Testis (tissue), 3 donors: ENCODE results near the gene BTBD17. TPM values are rescaled to one million over a fixed set of nuclear protein-coding genes. Genes with fewer than 3 reads are reported as not detected.

ENCODE experiments used
- DNase-seq: peaks from one replicate; pipeline ENCODE4 v3.0.0-alpha.2; 2019
- H3K27ac ChIP-seq, 2 donors: fragments of 200-600 bp; sonication (generic); one replicate each; pipeline ENCODE4 v1.5.1; 2019
- H3K27me3 ChIP-seq: fragments of 200-600 bp; sonication (generic); one replicate; pipeline ENCODE4 v1.5.1; 2019
- H3K36me3 ChIP-seq: fragments of 200-600 bp; sonication (generic); one replicate; pipeline ENCODE4 v1.5.1; 2017; ENCODE audit warnings: low read depth; ENCODE audit errors: missing control alignments
- H3K4me1 ChIP-seq: fragments of 200-600 bp; sonication (generic); one replicate; pipeline ENCODE4 v1.5.1; 2019
- H3K4me3 ChIP-seq, 2 donors: fragments of 200-600 bp; sonication (generic); one replicate each; pipeline ENCODE4 v1.5.1; 2017 to 2019
- H3K9me3 ChIP-seq: fragments of 200-600 bp; sonication (generic); one replicate; pipeline ENCODE4 v1.5.1; 2017
- POLR2A ChIP-seq: fragments of 450-650 bp; IDR thresholded peaks from one replicate; pipeline ENCODE4 v1.6.1; 2017; ENCODE audit warnings: antibody characterized with exemption, mild to moderate bottlenecking, moderate library complexity
- WGBS, 2 donors: methylation state at CpG; one replicate each; pipeline ENCODE4 v1.1.5; 2018; 5-methylcytosine and 5-hydroxymethylcytosine counted together
- intact Hi-C: fragments of 100-400 bp; cut with DNase I; formaldehyde crosslinking; loops from one replicate; pipeline ENCODE4 v1.15.1; 2023; ENCODE audit warnings: low total_unique reads
- polyA plus RNA-seq: library from polyadenylated mRNA; stranded (reverse); fragments of 350-450 nt; fragmentation: Illumina TruSeq; extraction: RNeasy Lipid Tissue Mini Kit (QIAGEN cat#74804); gene quantifications from one replicate; pipeline ENCODE4 v1.2.3, GENCODE V29; 2014; ENCODE audit warnings: low read depth, low replicate concordance; ENCODE audit not compliant: insufficient read depth
- total RNA-seq, 2 donors: library from RNA; depleted of rRNA; stranded (reverse); fragments of >200 nt; gene quantifications; one replicate each; pipeline ENCODE4 v1.2.3, GENCODE V29; 2016
- TF ChIP-seq, protein P1 (sequence below), 3 experiments: fragments of 450-650 bp in 2 of 3; fragments of 200-600 bp in 1 of 3; sonication (generic) in 1 of 3; IDR thresholded peaks; one replicate each; pipeline ENCODE4 v1.5.1; 2016 to 2019; ENCODE audit warnings: antibody characterized with exemption in 3 of 3, mild to moderate bottlenecking in 2 of 3, moderate library complexity in 1 of 3

The BTBD17 gene
- total and polyA plus RNA-seq, 3 donors from 2014 or later = 0.79 to 1.2 TPM; not detected in 1

DNA sequence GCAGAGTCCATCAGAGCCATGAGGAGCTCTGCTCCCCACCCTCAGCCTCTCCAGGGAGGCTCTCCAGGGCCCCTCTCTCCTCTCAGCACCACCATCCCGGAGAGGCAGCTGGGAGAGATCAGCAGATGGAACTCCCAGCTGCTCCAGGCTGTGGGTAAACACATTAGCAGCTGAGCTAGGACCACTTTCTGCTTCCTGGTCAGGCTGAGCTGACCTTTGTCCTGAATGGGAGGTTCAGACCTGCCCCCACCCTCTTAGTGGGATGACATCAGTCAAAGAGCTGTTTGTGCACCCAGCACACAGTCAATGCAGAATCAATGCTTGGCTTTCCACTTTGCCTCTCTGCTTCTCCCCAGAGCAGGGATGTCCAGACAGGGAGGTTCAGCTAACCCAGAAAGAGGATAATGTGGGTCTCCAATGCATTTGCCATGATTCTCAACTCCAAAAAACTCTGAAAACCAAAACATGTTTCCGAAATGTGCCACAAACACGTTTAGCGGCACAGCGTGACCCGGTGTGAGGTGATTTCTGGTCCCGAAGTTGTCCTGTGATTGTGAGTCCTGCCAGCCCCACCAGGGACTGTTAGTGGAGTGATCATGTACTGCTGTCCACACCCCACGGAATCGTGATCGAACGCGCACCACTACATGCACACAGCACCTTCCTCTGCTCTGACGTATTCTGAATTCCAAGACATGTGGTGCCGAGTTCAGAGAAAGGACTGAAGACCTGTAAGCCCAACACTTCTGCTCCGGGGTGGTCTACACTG, 12.4 kb upstream of the BTBD17 start:
- no peak overlapping the region for H3K4me3 ChIP-seq
- intact Hi-C loops = no loop called here
- no peaks in the 10 kb centered on the region for H3K27me3 ChIP-seq
- no peak for TF ChIP-seq POLR2A
- TF ChIP-seq, protein P1, sequence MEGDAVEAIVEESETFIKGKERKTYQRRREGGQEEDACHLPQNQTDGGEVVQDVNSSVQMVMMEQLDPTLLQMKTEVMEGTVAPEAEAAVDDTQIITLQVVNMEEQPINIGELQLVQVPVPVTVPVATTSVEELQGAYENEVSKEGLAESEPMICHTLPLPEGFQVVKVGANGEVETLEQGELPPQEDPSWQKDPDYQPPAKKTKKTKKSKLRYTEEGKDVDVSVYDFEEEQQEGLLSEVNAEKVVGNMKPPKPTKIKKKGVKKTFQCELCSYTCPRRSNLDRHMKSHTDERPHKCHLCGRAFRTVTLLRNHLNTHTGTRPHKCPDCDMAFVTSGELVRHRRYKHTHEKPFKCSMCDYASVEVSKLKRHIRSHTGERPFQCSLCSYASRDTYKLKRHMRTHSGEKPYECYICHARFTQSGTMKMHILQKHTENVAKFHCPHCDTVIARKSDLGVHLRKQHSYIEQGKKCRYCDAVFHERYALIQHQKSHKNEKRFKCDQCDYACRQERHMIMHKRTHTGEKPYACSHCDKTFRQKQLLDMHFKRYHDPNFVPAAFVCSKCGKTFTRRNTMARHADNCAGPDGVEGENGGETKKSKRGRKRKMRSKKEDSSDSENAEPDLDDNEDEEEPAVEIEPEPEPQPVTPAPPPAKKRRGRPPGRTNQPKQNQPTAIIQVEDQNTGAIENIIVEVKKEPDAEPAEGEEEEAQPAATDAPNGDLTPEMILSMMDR (IDR thresholded peaks at IDR 0.05) = no peak
- no peaks in the 10 kb centered on the region for H3K4me1 ChIP-seq
- no peak overlapping the region for H3K27ac ChIP-seq
- 85% methylated on average over 12 to 15 of the region's 15 CpGs for WGBS, 2 donors
- DNase-seq = no peak
- no peaks in the 10 kb centered on the region for H3K9me3 ChIP-seq
- H3K36me3 ChIP-seq = no peaks in the 10 kb centered on the region

DNA sequence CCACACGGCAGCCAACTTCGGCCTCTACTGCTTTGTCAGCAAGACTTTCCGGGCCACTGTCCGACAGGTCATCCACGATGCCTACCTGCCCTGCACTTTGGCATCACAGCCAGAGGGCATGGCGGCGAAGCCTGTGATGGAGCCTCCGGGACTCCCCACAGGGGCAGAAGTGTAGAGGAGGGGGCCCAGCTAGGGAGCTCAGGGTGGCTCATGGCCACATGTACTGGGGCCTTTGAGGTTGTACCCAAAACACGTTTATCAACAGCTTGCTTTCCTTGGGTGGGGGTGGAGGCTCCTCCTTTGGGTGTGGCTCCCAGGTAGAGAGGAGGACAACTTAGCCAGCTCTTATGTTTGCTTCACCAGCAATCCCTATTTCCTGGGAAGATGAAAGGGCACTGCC, 10.8 kb upstream of the BTBD17 start:
- peaks cover 3% of the 10 kb centered on the region for H3K4me1 ChIP-seq
- intact Hi-C loops = no loop called here

DNA sequence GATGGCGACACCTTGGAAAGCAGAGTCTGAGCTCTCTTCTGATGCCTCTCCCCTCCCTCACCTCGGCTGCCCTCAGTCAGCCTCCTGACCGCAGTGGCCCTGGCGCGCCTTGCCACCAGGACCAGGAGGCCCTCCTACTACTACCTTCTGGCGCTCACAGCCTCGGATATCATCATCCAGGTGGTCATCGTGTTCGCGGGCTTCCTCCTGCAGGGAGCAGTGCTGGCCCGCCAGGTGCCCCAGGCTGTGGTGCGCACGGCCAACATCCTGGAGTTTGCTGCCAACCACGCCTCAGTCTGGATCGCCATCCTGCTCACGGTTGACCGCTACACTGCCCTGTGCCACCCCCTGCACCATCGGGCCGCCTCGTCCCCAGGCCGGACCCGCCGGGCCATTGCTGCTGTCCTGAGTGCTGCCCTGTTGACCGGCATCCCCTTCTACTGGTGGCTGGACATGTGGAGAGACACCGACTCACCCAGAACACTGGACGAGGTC, 10.0 kb upstream of the BTBD17 start:
- H3K4me3 ChIP-seq = no peak overlapping the region
- H3K4me1 ChIP-seq = peaks cover 3% of the 10 kb centered on the region
- no peak overlapping the region for H3K27ac ChIP-seq
- 93 to 97% methylated on average over 17 to 26 of the region's 26 CpGs for WGBS, 2 donors
- intact Hi-C loops = no loop called here
- H3K36me3 ChIP-seq = no peaks in the 10 kb centered on the region
- no peak for DNase-seq
- H3K27me3 ChIP-seq = no peaks in the 10 kb centered on the region
- TF ChIP-seq, protein P1 (IDR thresholded peaks at IDR 0.05) = no peak
- no peak for TF ChIP-seq POLR2A
- no peaks in the 10 kb centered on the region for H3K9me3 ChIP-seq

More for the DNA sequence above, 10.8 kb upstream of the BTBD17 start:
- TF ChIP-seq POLR2A = no peak
- TF ChIP-seq, protein P1 (IDR thresholded peaks at IDR 0.05) = no peak
- Histone ChIP-seq H3K27ac (no peak overlapping the region), H3K36me3 (no peaks in the 10 kb centered on the region), H3K9me3 (no peaks in the 10 kb centered on the region), H3K27me3 (no peaks in the 10 kb centered on the region), H3K4me3 (no peak overlapping the region)
- DNase-seq = no peak
- 89 to 94% methylated on average over 3 to 9 of the region's 9 CpGs for WGBS, 2 donors

DNA sequence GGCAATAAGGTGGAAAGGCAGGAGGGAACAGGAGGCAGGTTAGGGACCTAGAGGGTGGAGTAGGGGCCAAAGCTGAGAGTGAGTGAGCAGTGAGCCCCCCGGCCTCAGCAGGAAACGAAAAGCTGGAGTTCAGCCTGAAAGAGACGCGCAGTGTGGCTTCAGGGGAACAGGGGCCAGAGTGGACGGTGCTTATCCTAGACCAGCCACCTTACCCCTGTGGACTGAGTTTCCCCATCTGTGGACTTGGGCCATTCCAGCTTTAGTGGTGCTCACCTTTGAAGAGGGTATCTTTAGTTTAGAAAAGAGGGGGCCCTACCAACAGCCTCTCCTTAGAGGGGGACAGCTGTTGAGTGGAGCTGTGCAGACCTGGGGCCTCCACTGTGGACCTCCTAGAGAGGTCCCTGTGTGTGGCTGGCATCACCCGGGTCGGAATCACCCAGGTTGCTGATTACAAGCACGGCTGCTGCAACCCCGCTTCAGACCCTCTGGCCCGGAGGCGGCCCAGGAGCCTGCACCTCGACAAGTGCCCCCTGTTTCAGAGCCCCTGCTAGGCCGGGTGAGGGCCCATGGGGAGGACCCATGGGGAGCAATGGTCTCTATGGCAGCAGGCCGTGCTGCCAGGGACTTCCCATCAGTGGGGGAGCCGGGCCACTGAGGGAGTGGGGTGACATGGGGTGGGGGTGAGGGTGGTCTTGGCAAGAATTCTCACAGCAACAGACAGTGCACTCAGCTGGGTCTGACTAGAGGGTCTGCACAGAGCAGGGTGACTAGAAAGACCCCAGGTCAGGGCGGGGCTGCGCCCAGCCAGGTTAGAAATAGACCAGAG, 8.2 kb upstream of the BTBD17 start:
- no peak for DNase-seq
- intact Hi-C loops = loop anchor here (10.0 kb wide), 1 partner anchor 165 kb away; the partner anchor contains the start of gene RPL38
- H3K4me3 ChIP-seq = no peak overlapping the region
- no peaks in the 10 kb centered on the region for H3K9me3 ChIP-seq
- no peaks in the 10 kb centered on the region for H3K27me3 ChIP-seq
- no peak overlapping the region for H3K27ac ChIP-seq
- TF ChIP-seq, protein P1 (IDR thresholded peaks at IDR 0.05) = no peak
- no peak for TF ChIP-seq POLR2A
- peaks cover 3% of the 10 kb centered on the region for H3K4me1 ChIP-seq
- no peaks in the 10 kb centered on the region for H3K36me3 ChIP-seq
- WGBS, 2 donors = 92 to 95% methylated on average over 5 to 17 of the region's 17 CpGs
